PFSK-1 (cell line): ENCODE measurements around the gene SLC22A17.

Source experiments
- FOXP2 ChIP-seq: optimal IDR thresholded peaks from 2 replicates; pipeline ENCODE3; 2011; ENCODE audit warnings: borderline replicate concordance, control low read depth, inconsistent platforms; ENCODE audit not compliant: insufficient read depth; ENCODE audit errors: extremely low read length, extremely low read depth
- POLR2AphosphoS5 ChIP-seq: IDR thresholded peaks from 2 replicates; pipeline ENCODE4 v1.6.1; 2012; ENCODE audit warnings: low read depth, mild to moderate bottlenecking, control low read depth, low read length, moderate library complexity
- SIN3A ChIP-seq: IDR thresholded peaks from 2 replicates; pipeline ENCODE4 v1.6.1; 2012; ENCODE audit warnings: mild to moderate bottlenecking, low read length, moderate library complexity, borderline replicate concordance; ENCODE audit not compliant: insufficient read depth
- TAF1 ChIP-seq: IDR thresholded peaks from 2 replicates; pipeline ENCODE4 v1.6.1; 2012; ENCODE audit warnings: low read length, control low read depth, borderline replicate concordance; ENCODE audit not compliant: insufficient read depth
- TF ChIP-seq, protein P1 (sequence below), 2 experiments: IDR thresholded peaks; 2 replicates each; pipeline versions ENCODE4 v1.6.1 to v1.8.0; 2011 to 2012; ENCODE audit warnings: low read depth in 2 of 2, low read length in 2 of 2, control low read depth in 1 of 2, inconsistent platforms in 1 of 2, mild to moderate bottlenecking in 1 of 2, moderate library complexity in 1 of 2; ENCODE audit not compliant: insufficient read depth in 1 of 2

DNA sequence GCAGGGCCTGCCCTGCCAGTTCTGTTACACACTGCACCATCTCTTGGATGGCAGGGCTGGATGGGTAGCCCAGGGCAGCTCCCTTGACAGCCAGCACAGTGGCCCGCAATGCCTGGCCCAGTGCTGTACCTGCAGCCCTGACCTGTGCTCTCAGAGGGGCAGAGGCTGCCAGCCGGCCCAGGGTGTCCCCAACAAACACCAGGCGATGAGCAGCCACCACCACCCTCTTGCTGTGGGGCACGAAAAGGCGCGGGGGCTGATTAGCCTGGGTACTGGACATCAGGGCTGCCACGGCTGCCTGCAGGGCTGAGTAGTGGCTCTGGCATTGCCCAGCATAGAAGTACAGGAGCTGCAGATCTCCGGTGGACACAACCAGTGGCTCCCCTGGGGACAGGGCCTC lies 4.6 kb upstream of the SLC22A17 start:
- TF ChIP-seq POLR2AphosphoS5 (no peak), SIN3A (no peak), TAF1 (no peak), FOXP2 (no peak)
- TF ChIP-seq, protein P1, sequence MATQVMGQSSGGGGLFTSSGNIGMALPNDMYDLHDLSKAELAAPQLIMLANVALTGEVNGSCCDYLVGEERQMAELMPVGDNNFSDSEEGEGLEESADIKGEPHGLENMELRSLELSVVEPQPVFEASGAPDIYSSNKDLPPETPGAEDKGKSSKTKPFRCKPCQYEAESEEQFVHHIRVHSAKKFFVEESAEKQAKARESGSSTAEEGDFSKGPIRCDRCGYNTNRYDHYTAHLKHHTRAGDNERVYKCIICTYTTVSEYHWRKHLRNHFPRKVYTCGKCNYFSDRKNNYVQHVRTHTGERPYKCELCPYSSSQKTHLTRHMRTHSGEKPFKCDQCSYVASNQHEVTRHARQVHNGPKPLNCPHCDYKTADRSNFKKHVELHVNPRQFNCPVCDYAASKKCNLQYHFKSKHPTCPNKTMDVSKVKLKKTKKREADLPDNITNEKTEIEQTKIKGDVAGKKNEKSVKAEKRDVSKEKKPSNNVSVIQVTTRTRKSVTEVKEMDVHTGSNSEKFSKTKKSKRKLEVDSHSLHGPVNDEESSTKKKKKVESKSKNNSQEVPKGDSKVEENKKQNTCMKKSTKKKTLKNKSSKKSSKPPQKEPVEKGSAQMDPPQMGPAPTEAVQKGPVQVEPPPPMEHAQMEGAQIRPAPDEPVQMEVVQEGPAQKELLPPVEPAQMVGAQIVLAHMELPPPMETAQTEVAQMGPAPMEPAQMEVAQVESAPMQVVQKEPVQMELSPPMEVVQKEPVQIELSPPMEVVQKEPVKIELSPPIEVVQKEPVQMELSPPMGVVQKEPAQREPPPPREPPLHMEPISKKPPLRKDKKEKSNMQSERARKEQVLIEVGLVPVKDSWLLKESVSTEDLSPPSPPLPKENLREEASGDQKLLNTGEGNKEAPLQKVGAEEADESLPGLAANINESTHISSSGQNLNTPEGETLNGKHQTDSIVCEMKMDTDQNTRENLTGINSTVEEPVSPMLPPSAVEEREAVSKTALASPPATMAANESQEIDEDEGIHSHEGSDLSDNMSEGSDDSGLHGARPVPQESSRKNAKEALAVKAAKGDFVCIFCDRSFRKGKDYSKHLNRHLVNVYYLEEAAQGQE (IDR thresholded peaks at IDR 0.05; ENCODE audit: insufficient read depth in 1 of 2, low read depth in 2 of 2, low read length in 2 of 2) = no peak
